ENCODE results near the gene KCNK15. TPM values are rescaled to one million over a fixed set of nuclear protein-coding genes. Genes with fewer than 3 reads are reported as not detected.

Gene KCNK15
- polyA plus RNA-seq, 3 donors, result 0.03 TPM; not detected in 2

DNA sequence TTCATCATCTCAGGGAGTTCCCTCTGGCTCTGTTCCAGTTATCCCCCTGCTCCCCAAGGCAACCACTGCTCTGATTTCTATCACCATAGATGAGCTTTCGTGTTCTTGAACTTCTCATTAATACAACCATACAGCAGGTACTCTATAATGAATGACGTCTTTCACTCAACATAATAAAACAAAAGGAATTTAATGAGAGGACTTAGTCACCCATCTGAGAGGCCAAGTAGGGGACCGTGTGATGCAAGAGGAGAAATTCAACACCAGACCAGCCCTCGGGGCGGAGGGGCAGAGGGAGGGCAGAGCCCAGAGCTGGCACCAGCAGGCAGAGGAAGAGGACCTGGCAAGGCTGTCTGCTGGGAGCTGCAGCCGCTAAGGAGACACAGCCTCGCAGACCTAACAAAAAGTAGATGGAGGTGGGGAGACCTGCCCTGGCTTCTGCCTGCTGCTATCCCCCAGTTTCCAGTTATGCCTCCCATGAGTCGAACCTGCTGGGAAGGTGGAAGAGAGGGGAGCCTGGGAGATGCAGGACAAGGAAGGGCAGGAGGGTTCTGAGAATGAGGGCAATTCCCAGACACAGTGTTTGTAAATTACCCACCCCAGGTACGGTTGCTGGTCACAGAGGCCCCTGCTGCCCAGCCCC, 16.7 kb upstream of the KCNK15 start:
- DNase-seq, result peak; percentile 26 to 65 (median 33)
- Mint-ChIP-seq H3K27me3 (ENCODE audit: low read depth in 3 of 3) (peaks cover 0 to 5% (median 2%) of the 10 kb centered on the region in 3 donors), H3K27ac (no peak overlapping the region), H3K36me3 (no peaks in the 10 kb centered on the region), H3K9me3 (peaks cover 0 to 1% (median 0%) of the 10 kb centered on the region in 7 donors), H3K4me1 (peaks cover 8% of the 10 kb centered on the region), H3K4me3 (no peak overlapping the region)
- intact Hi-C loops (cut with micrococcal nuclease), result no loop called here
- no peaks in the 10 kb centered on the region for H3K9me3 ChIP-seq (replicated peaks in 1 of 2; ENCODE audit: control insufficient read depth in 1 of 2, insufficient read depth in 1 of 2, low read length in 2 of 2)
- peaks cover 6 to 7% of the 10 kb centered on the region in 2 donors for H3K4me1 ChIP-seq (ENCODE audit: control insufficient read depth in 1 of 2, insufficient read depth in 2 of 2, low read length in 2 of 2)
- no peak overlapping the region for H3K27ac ChIP-seq (ENCODE audit: low read depth in 1 of 2, low read length in 2 of 2)
- H3K79me2 ChIP-seq (ENCODE audit: insufficient read depth, low read length), result no peaks in the 10 kb centered on the region
- H3K36me3 ChIP-seq (replicated peaks in 1 of 2; ENCODE audit: control insufficient read depth in 1 of 2, insufficient read depth in 2 of 2, low read length in 2 of 2), result no peaks in the 10 kb centered on the region
- 21% methylated on average over 7 of the region's 9 CpGs for WGBS (ENCODE audit: insufficient coverage)
- no peaks in the 10 kb centered on the region for H3K27me3 ChIP-seq (ENCODE audit: control insufficient read depth in 2 of 2, insufficient read depth in 2 of 2, low read length in 2 of 2)
- no peak overlapping the region for H3K4me2 ChIP-seq (replicated peaks; ENCODE audit: extremely low read depth, low read length, poor library complexity, severe bottlenecking)
- no peaks in the 10 kb centered on the region for H4K20me1 ChIP-seq (ENCODE audit: insufficient read depth, low read length)
- peak overlapping the region; percentile 51 for H2AFZ ChIP-seq (ENCODE audit: insufficient read depth, low read depth, low read length, poor library complexity, severe bottlenecking)
- H3K9ac ChIP-seq (ENCODE audit: insufficient read depth, low read length, poor library complexity, severe bottlenecking), result no peak overlapping the region
- H3K4me3 ChIP-seq (replicated peaks in 1 of 3; ENCODE audit: low read depth in 2 of 3, low read length in 3 of 3), result no peak overlapping the region
- TF ChIP-seq, protein P1, sequence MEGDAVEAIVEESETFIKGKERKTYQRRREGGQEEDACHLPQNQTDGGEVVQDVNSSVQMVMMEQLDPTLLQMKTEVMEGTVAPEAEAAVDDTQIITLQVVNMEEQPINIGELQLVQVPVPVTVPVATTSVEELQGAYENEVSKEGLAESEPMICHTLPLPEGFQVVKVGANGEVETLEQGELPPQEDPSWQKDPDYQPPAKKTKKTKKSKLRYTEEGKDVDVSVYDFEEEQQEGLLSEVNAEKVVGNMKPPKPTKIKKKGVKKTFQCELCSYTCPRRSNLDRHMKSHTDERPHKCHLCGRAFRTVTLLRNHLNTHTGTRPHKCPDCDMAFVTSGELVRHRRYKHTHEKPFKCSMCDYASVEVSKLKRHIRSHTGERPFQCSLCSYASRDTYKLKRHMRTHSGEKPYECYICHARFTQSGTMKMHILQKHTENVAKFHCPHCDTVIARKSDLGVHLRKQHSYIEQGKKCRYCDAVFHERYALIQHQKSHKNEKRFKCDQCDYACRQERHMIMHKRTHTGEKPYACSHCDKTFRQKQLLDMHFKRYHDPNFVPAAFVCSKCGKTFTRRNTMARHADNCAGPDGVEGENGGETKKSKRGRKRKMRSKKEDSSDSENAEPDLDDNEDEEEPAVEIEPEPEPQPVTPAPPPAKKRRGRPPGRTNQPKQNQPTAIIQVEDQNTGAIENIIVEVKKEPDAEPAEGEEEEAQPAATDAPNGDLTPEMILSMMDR (IDR thresholded peaks at IDR 0.05), result no peak

DNA sequence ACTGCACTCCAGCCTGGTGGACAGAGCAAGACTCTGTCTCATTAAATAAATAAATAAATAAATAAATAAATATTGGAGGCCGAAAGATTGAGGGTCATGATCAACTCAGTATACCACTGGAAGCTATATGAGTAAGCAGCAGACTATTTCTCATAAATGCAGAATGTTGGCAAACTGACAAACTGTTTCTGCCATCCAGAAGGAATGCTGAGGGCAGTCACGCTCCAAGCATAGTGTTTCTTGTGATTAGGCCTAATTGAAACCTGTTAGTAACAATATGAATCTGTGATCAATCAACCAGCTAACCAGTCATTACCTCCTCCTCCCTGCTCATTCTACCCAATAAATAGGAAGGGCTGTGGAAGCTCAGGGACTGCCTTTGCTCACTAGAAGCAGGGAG, 15.2 kb upstream of the KCNK15 start:
- H3K36me3 ChIP-seq (replicated peaks in 1 of 2; ENCODE audit: control insufficient read depth in 1 of 2, insufficient read depth in 2 of 2, low read length in 2 of 2), result no peaks in the 10 kb centered on the region
- H3K4me1 Mint-ChIP-seq, result peaks cover 8% of the 10 kb centered on the region
- H3K4me3 Mint-ChIP-seq, result no peak overlapping the region
- no peaks in the 10 kb centered on the region for H4K20me1 ChIP-seq (ENCODE audit: insufficient read depth, low read length)
- no peak overlapping the region for H2AFZ ChIP-seq (ENCODE audit: insufficient read depth, low read depth, low read length, poor library complexity, severe bottlenecking)
- no peak overlapping the region for H3K27ac ChIP-seq (ENCODE audit: low read depth in 1 of 2, low read length in 2 of 2)
- H3K4me2 ChIP-seq (replicated peaks; ENCODE audit: extremely low read depth, low read length, poor library complexity, severe bottlenecking), result no peak overlapping the region
- TF ChIP-seq, protein P1 (IDR thresholded peaks at IDR 0.05), result no peak
- no CpG with 5 or more reads among the region's 2 CpGs for WGBS (ENCODE audit: insufficient coverage)
- no peaks in the 10 kb centered on the region for H3K27me3 ChIP-seq (ENCODE audit: control insufficient read depth in 2 of 2, insufficient read depth in 2 of 2, low read length in 2 of 2)
- intact Hi-C loops (cut with micrococcal nuclease), result loop anchor here (5.0 to 10.0 kb wide), 2 partner anchors 43 to 516 kb away; partner anchors contain the start of gene OSER1 (in 2 of the 2)
- no peak overlapping the region for H3K9ac ChIP-seq (ENCODE audit: insufficient read depth, low read length, poor library complexity, severe bottlenecking)
- H3K4me1 ChIP-seq (ENCODE audit: control insufficient read depth in 1 of 2, insufficient read depth in 2 of 2, low read length in 2 of 2), result peaks cover 6 to 7% of the 10 kb centered on the region in 2 donors
- no peaks in the 10 kb centered on the region for H3K9me3 ChIP-seq (replicated peaks in 1 of 2; ENCODE audit: control insufficient read depth in 1 of 2, insufficient read depth in 1 of 2, low read length in 2 of 2)
- H3K9me3 Mint-ChIP-seq, result peaks cover 0 to 1% (median 0%) of the 10 kb centered on the region in 7 donors
- no peak overlapping the region for H3K27ac Mint-ChIP-seq
- no peak overlapping the region for H3K4me3 ChIP-seq (replicated peaks in 1 of 3; ENCODE audit: low read depth in 2 of 3, low read length in 3 of 3)
- no peaks in the 10 kb centered on the region for H3K36me3 Mint-ChIP-seq
- DNase-seq, result no peak
- H3K27me3 Mint-ChIP-seq (ENCODE audit: low read depth in 3 of 3), result peaks cover 0 to 5% (median 2%) of the 10 kb centered on the region in 3 donors
- H3K79me2 ChIP-seq (ENCODE audit: insufficient read depth, low read length), result no peaks in the 10 kb centered on the region
